Chondrocyte (in vitro differentiated cells): ENCODE measurements around the gene MC1R. TPM values are rescaled to one million over a fixed set of nuclear protein-coding genes. Genes with fewer than 3 reads are reported as not detected.

Experiments
- DNase-seq: peaks from one replicate; pipeline ENCODE4 v3.0.0; 2021; ENCODE audit warnings: mixed read lengths, low spot score
- H3K27ac Mint-ChIP-seq: one replicate; pipeline ENCODE4 v1.8.0; 2021; ENCODE audit warnings: mild to moderate bottlenecking, moderate library complexity, mixed read lengths; ENCODE audit not compliant: unreplicated experiment
- H3K27me3 Mint-ChIP-seq: 2 replicates; pipeline ENCODE4 v1.8.0; 2021; ENCODE audit warnings: low read depth, mixed read lengths
- H3K36me3 Mint-ChIP-seq: 2 replicates; pipeline ENCODE4 v1.8.0; 2021; ENCODE audit warnings: low read depth, mixed read lengths
- H3K4me1 Mint-ChIP-seq: 2 replicates; pipeline ENCODE4 v1.8.0; 2021; ENCODE audit warnings: low read depth, mild to moderate bottlenecking, mixed read lengths
- H3K4me3 Mint-ChIP-seq: one replicate; pipeline ENCODE4 v1.8.0; 2021; ENCODE audit warnings: mild to moderate bottlenecking, moderate library complexity, mixed read lengths; ENCODE audit not compliant: unreplicated experiment
- H3K9me3 Mint-ChIP-seq: 2 replicates; pipeline ENCODE4 v1.8.0; 2021; ENCODE audit warnings: low read depth, mixed read lengths
- total RNA-seq: library from RNA; stranded (reverse); gene quantifications from 3 replicates; pipeline ENCODE4 v1.2.1, GENCODE V29; 2021
- TF ChIP-seq, protein P1 (sequence below): fragments of 200-600 bp; sonication (generic); IDR thresholded peaks from 2 replicates; pipeline ENCODE4 v1.5.0; 2021; ENCODE audit warnings: antibody characterized with exemption, mild to moderate bottlenecking, moderate library complexity

Gene MC1R
- total RNA-seq, 1 donor from 2014 or later = 4.2 TPM

DNA sequence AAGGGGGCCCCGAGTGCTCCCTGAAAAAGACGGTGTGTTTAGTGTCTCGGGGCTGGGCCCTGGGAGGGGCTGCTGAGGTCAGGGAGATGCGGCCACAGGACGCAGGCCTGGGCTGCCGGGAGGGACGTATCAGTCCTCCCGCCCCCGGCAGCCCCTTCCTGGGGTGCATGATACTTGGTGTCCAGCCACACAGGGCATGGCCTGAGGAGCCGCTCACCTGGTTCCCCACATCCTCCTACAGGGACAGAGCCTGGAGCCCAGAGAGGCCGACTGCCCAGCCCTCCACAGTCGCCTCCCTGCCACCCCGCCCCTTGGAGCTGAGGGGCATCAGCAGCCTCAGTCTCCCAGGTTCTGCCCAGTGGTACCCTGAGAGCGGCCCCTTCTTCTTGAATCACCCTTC, 17.8 kb downstream of the MC1R start:
- no peaks in the 10 kb centered on the region for H3K9me3 Mint-ChIP-seq
- no peak overlapping the region for H3K4me3 Mint-ChIP-seq
- TF ChIP-seq, protein P1, sequence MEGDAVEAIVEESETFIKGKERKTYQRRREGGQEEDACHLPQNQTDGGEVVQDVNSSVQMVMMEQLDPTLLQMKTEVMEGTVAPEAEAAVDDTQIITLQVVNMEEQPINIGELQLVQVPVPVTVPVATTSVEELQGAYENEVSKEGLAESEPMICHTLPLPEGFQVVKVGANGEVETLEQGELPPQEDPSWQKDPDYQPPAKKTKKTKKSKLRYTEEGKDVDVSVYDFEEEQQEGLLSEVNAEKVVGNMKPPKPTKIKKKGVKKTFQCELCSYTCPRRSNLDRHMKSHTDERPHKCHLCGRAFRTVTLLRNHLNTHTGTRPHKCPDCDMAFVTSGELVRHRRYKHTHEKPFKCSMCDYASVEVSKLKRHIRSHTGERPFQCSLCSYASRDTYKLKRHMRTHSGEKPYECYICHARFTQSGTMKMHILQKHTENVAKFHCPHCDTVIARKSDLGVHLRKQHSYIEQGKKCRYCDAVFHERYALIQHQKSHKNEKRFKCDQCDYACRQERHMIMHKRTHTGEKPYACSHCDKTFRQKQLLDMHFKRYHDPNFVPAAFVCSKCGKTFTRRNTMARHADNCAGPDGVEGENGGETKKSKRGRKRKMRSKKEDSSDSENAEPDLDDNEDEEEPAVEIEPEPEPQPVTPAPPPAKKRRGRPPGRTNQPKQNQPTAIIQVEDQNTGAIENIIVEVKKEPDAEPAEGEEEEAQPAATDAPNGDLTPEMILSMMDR = no peak
- no peak for DNase-seq
- no peaks in the 10 kb centered on the region for H3K4me1 Mint-ChIP-seq
- H3K36me3 Mint-ChIP-seq = peaks cover 25% of the 10 kb centered on the region
- no peak overlapping the region for H3K27ac Mint-ChIP-seq
- no peaks in the 10 kb centered on the region for H3K27me3 Mint-ChIP-seq

DNA sequence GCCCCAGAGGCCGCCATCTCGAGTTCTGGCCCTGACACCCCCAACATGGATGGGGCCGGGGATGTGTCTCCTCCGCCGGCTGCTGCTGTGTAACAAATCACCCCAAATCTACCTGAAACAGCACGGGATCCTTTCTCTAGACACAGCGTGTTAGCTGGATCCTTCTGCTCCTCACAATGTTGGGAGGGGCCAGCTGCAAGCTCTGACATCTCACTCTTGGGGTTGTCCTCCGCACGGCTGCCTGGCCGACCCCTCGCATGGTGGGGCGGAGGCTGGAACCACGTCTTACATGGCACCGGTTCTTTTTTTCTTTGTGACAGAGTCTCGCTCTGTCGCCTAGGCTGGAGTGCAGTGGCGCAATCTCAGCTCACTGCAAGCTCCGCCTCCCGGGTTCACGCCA, 18.3 kb downstream of the MC1R start:
- no peak for DNase-seq
- no peak overlapping the region for H3K27ac Mint-ChIP-seq
- TF ChIP-seq, protein P1 = no peak
- H3K9me3 Mint-ChIP-seq = no peaks in the 10 kb centered on the region
- no peaks in the 10 kb centered on the region for H3K4me1 Mint-ChIP-seq
- H3K27me3 Mint-ChIP-seq = no peaks in the 10 kb centered on the region
- H3K36me3 Mint-ChIP-seq = peaks cover 24% of the 10 kb centered on the region
- no peak overlapping the region for H3K4me3 Mint-ChIP-seq

DNA sequence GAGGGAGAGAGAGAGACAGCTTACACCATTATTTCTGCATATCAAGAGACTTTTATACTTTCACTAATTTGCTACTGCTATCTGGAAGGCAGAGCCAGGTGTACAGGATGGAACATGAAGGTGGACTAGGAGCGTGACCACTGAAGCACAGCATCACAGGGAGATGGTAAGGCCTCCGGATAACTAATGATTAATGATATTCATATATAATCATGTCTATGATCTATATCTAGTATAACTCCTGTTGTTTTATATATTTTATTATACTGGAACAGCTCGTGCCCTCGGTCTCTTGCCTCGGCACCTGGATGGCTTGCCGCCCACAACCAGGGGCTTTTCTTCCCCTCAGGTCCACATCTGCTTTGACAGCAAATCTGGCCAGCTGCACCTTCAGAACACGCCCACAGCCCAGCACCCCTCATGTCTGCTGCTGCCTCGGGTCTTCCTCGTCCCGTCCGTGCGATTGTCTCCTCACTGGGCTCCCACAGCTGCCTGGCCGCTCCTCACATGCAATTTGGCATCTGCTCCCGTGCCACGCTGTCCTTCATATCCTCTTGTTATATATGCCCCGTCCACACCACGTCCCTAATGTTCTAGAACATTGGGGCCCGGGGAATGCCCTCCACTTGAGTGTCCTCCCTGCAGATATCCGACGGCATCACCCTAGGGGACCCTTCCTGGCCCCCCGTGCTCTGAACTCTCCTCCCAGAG, 19.7 kb downstream of the MC1R start:
- Mint-ChIP-seq H3K27me3 (no peaks in the 10 kb centered on the region), H3K27ac (no peak overlapping the region), H3K9me3 (no peaks in the 10 kb centered on the region), H3K36me3 (peaks cover 19% of the 10 kb centered on the region), H3K4me3 (no peak overlapping the region), H3K4me1 (no peaks in the 10 kb centered on the region)
- no peak for DNase-seq
- TF ChIP-seq, protein P1 = no peak

DNA sequence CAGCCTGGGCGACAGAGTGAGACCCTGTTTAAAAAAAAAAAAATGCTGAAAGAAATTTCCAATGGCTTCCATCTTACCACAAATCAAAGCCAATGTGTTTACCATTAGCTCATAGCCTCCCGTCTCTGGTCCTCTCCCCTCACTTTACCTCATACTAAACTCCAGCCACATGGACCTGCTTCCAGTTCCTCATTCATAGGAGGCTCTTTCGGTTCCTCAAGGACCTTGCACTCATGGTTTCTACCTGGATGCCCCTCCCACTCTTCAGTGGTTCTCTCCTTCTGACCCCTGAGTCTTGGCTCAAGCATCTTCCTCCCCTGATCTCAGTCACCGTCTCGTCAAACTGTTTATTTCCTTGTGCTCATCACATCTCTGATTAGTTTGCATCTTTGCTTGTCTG, 26.1 kb downstream of the MC1R start:
- peaks cover 8% of the 10 kb centered on the region for H3K4me1 Mint-ChIP-seq
- H3K9me3 Mint-ChIP-seq = no peaks in the 10 kb centered on the region
- no peak for DNase-seq
- H3K27ac Mint-ChIP-seq = no peak overlapping the region
- no peak overlapping the region for H3K4me3 Mint-ChIP-seq
- peaks cover 1% of the 10 kb centered on the region for H3K36me3 Mint-ChIP-seq
- TF ChIP-seq, protein P1 = no peak
- no peaks in the 10 kb centered on the region for H3K27me3 Mint-ChIP-seq

DNA sequence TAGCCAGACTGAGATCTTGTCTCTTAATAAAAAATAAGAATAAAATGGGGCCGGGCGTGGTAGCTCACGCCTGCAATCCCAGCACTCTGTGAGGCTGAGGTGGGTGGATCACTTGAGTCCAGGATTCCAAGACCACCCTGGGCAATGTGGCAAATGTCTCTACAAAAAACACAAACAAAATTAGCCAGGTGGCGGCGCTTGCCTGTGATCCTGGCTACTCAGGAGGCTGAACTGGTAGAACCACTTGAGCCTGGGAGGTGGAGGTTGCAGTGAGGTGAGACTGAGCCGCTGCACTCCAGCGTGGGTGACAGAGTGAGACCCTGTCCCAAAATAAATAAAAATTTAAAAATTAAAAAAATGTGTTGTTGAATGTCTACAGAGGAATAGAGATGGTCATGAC, 27.0 kb downstream of the MC1R start:
- Mint-ChIP-seq H3K36me3 (peaks cover 1% of the 10 kb centered on the region), H3K4me3 (no peak overlapping the region), H3K27me3 (no peaks in the 10 kb centered on the region), H3K27ac (no peak overlapping the region), H3K9me3 (no peaks in the 10 kb centered on the region), H3K4me1 (peaks cover 14% of the 10 kb centered on the region)
- DNase-seq = no peak
- TF ChIP-seq, protein P1 = no peak
